ENCODE measurements around the gene KNL1.
"Not testable (repeated sequence)": the region's sequence is repeated elsewhere in the genome, so short reads cannot be mapped to it uniquely, and the experiment has no call there.

KNL1 gene

GRCh38 chr15:40664909-40665308 lies 70.9 kb downstream of the KNL1 start:
- no peak for DNase-seq (ENCODE audit: low spot score)

- not testable (repeated sequence) for DNase-seq (ENCODE audit: low spot score)
Measured at GRCh38 chr15:40676290-40676689, 82.2 kb downstream of the KNL1 start.

GRCh38 chr15:40676906-40677305 lies 82.9 kb downstream of the KNL1 start:
- DNase-seq (ENCODE audit: low spot score), result not testable (repeated sequence)

- DNase-seq (ENCODE audit: low spot score), result no peak
Measured at GRCh38 chr15:40680151-40680550, 86.1 kb downstream of the KNL1 start.

- not testable (repeated sequence) for DNase-seq (ENCODE audit: low spot score)
Measured at GRCh38 chr15:40680959-40681358, 86.9 kb downstream of the KNL1 start.

GRCh38 chr15:40684381-40684780 lies 90.3 kb downstream of the KNL1 start:
- DNase-seq (ENCODE audit: low spot score), result no peak

- no peak for DNase-seq (ENCODE audit: low spot score)
Measured at GRCh38 chr15:40685376-40685775, 91.3 kb downstream of the KNL1 start.

GRCh38 chr15:40688932-40689799 lies 95.1 kb downstream of the KNL1 start:
- no peak for DNase-seq (ENCODE audit: low spot score)

GRCh38 chr15:40691737-40692136 lies 97.7 kb downstream of the KNL1 start:
- DNase-seq (ENCODE audit: low spot score), result no peak

- no peak for DNase-seq (ENCODE audit: low spot score)
Measured at GRCh38 chr15:40693904-40694687, 100.0 kb downstream of the KNL1 start.

GRCh38 chr15:40694688-40695468 lies 100.8 kb downstream of the KNL1 start, which contains the start of gene RAD51:
TSS of gene RAD51 (plus strand) at chr15:40695174. CDS start at chr15:40698759, 3,585 bp downstream.
- peak; percentile 98 for DNase-seq (ENCODE audit: low spot score)

- DNase-seq (ENCODE audit: low spot score), result peak; percentile 47
Measured at GRCh38 chr15:40695469-40695890, 101.4 kb downstream of the KNL1 start.

GRCh38 chr15:40696228-40696627 lies 102.2 kb downstream of the KNL1 start:
- DNase-seq (ENCODE audit: low spot score), result no peak

GRCh38 chr15:40697916-40698315 lies 103.9 kb downstream of the KNL1 start:
- no peak for DNase-seq (ENCODE audit: low spot score)

GRCh38 chr15:40702077-40702476 lies 108.0 kb downstream of the KNL1 start:
- peak; percentile 14 for DNase-seq (ENCODE audit: low spot score)

GRCh38 chr15:40706121-40706520 lies 112.1 kb downstream of the KNL1 start:
- no peak for DNase-seq (ENCODE audit: low spot score)

All from GM03348 (cell line).